ENCODE measurements around the gene SUMO3.
A peak's percentile ranks its signal among the peaks of the same experiment; 100 is the strongest.

SUMO3 gene

DNA sequence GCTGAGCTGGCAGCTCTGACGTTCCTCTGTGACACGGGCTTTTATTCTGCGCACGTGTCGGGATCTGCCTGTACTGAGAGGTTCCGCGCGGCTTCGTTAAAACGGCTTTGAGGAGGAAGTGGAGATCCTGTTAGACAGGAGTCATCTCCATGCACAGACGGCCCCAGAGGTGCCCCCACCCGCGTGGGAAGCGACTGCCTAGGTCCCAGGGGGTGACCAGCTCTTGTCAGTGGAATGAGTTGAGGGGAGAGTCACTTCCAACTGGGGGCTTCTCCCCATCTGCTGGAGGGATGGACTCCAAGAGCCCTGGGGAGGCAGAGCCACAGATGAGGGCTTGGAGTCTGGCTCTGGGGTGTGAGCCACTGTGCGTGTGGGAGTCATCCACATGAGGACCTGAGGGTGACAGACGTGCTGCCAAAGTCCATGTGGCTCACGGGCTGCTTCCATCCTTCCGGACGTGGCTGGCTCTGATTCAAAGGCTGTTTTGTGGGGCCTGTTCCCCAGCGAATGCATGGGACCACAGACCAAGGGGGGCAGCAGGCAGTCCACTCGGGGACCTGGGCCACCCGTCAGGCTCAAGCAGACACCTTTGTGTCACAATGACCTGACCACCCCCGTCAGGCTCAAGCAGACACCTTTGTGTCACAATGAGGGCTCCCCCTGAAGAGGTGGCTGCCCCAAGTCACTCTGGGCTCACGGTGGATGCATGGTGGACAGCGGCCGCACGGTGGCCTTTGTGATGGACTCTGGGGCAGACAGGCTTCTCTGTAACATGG is 28.8 kb upstream of the SUMO3 start:
- DNase-seq = peak; percentile 85

DNA sequence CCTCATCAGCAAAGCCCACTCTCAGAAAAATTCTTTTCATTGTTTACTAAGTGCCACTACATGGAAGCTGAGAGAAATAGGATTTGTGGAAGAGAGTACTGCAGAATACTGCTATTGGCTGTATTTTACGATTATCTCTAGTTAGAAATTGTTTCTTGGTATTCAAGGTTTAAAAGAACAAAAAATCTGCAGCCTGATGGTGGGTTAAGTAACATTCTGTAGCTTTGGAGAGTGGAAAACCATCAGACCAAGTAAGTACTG is 28.3 kb upstream of the SUMO3 start:
- DNase-seq = no peak

DNA sequence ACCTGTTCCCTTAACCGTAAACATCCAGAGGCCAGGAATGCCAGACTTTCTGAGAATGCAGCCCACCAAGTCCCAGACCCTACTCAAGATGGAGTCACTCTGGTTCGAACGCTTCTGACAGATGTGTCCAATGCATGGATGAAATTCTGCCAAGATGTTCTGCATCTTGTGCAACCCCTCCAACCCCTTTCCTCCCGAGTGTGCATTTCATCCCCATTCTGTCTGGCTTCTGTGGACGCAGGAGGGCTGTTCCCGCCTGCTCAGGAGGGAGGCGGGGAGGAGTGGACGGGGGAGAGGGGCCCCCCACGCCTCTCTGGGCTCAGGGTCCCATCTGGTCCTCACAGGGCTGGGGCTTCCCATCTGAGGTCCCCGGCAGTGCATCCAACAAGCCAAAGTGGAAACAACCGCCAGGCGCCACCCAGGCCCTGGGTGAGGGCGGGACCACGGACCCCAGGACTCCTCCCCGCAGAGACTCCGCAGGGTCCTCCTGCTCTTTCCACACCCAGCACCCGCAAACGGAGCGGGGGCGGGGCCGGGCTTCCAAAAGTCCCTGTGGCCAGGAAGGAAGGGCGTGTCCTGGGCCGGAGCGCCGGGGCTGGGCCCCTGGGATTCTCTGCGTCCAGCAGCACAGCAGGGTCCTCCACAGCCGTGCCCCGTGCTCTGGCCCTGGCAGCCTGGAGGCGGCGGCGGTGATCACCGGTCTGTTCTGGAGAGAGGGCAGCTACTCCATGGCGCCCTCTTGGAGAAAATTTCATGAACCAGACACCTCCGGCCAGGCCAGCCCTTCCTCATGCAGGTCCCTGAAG is 27.8 kb upstream of the SUMO3 start:
- DNase-seq = peak; percentile 77

DNA sequence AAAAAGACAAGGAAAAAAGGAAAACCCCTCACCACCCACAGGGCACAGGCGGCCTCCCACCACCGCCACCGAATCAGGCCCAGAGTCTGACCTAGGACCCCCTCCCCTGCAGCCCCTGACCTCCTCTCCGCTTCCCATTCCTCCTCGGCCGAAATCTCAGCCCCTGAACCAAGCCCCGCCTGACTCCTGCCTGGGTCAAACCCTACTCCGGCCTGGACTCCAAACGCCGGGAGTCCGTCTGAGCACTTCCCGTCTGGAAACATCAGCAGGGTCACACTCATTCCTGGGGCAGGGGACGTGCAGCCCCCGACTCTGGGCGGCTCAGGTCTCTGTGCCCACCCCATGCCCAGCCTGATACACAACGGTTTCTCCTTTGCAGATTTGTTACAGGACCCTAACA is 26.4 kb upstream of the SUMO3 start:
- DNase-seq = no peak

DNA sequence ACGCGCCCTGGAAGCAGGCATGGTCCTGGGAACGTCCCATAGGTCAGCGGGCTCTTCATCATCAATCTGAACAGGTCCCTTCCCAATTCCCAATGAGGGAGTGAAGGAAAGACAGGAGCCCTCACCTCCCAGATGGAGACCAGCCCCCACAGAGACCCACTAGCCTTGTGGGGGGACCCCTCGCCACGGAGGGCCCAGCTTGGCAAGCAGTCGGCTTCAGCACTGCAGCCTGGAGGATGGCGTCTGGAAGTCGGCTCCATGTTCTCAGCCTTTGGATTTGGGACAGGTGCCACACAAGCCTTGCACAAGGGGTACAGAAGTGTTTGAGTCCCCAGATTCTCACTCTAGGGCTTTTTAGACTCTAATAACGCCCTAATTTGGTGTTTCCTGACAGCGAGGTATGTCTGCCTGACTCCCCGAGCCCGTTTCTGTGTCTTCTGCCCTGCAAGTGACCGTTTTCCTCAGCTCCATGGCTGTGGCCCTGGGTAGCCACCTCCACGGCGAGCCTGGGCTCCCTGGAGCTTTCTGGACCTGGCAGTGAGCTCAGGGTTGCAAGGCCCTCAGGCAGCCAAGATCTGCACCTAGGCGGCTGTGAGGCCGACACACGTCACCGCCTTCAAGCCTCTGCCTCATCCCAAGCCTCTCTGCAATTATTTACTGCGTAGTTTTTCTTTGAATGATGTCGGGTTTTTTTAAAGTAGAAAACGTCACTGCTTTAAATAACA is 25.0 kb upstream of the SUMO3 start:
- DNase-seq = no peak

DNA sequence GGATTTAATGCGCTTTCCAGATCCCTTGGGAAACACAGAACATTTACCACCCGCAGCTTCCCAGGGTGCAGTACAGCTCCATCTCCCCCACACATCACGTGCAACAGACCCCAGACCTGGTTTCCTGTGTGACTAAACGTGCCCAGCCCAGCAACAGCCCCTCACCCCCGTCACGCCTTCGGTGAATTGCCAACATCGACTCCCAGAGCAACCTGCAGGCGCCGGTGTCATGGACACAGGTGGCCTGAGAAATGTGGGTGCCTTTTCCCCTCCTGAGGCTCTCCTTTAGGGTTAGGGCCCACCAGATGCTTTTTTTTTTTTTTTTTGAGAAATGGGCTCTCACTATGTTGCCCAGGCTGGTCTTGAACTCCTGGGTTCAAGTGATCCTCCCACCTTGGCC is 24.2 kb upstream of the SUMO3 start:
- no peak for DNase-seq

DNA sequence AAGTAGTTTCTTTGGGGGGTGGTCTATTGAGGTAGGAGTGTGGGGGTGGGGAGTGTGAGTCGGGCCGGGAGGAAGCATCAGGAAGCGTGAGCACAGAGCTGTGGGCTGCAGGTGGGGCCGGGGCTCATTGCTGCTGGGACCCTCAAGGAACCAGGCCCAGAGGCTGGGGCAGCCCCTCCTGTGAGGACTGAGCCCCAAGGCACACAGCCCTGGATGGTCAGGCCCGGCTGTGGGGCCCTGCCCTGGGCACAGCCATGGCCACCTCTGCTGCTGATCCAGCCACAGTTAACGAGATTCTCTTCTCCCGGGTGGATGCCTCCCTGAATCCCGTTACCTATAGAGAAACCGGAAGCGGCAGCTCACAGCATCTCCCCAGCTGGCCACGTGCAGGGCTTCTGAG is 22.9 kb upstream of the SUMO3 start:
- DNase-seq = no peak

DNA sequence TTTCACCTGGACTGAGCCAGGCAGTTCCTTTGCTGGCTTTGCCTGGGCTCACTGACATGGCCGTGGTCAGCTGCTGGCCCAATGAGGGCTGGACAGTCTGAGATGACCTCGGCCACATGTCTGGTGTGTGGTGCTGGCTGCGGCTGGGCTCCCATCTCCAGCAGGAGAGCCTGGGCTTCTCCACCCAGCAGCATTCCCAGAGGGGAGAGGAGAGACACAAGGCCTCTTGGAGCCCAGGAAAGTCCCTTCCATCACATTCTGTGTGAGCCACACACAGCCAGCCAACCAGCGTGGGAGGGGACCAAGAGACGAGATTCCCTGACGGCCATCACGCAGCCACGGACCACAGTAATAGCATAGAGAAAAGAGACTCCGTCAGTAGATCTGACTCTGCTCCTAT is 21.1 kb upstream of the SUMO3 start:
- no peak for DNase-seq

DNA sequence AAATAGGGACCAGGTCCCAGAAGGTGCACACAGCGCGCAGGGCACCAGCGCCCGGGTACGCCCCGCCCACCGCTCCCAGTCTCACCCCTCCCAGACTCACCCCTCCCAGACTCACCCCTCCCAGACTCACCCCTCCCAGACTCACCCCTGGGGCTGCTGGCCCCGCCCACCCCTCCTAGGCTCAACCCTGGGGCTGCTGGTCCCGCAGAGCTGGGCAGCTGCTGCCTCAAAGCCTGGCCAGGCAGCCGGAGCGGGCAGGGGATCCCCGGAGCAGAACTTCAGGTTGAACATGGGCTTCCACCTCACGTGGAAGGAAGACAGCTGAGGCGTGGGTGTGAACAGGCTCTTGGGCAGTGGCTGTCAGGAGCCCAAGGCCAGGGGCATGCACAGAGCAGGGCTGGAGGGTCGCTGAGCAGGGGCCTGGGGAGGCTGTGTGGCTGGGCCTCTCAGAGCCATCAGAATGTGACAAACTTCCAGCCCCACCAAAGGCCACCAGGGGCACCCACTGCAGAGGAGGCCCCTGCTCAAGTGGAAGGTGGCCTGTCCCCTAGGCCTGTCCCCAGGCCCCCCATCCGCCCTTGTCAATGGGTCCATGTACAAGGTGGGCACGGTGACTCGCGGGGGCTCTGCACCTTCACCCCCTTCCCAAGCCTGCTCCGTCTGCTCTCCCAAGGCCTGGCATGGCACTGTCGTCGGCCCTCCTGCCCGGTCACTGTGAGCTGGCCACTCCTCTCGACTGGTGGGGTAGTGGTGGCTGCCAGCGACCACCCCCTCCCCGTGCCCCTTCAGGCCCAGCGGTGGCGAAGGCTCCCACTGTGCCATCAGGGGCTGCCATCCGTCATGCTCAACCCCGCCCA is 20.4 kb upstream of the SUMO3 start:
- DNase-seq = no peak

DNA sequence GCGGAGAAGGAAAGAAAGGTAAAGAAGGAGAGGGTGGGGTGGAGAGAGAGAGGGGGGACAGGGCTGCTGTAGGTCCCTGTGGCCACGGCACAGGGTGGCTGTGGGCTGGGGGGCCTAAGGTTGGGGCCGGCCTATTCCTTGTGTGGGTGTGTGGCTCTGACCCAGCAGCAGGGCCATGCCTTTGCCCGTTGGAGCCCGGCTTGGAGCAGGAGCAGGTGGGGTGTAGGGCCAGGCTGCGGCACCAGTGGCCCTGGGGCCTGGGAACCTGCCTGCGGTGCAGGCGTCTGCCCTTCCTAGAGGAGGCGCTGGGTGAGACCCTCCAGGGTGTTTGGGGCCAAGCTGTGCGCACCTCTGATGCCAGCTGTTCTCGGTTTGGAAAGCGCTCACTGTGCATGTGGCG is 19.7 kb upstream of the SUMO3 start:
- DNase-seq = no peak

DNA sequence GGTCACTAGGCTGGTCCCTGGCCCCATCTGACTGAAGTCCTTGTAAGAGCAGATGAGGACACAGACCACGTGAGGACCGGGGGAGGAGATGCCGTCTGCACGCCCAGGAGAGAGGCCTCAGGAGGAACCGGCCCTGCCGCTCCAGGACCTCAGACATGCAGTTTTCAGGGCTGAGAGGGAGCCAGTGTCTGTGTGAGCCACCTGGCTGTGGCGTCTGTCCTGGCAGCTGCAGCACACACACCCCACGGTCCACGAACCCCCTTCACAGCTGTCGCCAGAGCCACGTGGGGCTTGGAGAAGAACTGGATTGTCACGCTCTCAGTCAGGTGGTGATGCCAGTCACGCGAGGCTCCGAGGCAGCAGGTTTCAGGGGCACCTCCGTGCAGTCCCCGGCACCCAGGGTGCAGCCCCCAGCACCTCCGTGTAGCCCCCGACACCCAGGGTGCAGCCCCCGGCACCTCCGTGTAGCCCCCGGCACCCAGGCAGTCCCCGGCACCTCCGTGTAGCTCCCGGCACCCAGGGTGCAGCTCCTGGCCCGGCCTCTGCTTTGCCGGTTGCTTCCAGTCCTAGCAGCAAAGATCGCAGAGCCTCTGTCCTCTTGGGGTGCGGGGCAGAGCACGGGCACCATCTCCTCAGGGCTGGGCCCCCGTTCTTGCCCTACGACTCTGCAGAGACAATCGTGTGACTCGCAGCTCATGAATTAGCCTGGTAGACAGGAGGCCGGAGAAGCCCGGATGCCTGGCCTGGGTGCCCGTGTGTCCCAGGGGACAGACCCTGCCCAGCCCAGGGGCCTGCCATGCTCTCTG is 19.0 kb upstream of the SUMO3 start:
- peak; percentile 47 for DNase-seq

DNA sequence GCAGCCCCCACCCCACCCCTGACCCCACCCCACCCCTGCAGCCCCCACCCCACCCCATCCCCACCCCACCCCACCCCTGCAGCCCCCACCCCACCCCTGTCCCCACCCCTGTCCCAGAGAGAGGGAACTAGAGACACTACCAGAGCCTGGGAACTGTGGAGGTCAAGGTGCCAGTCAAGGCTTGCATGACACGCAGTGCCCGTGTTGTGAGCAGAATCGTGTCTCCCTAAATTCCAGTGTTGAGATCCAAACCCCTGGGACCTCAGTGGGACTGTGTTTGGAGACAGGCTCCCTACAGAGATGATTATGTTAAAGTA is 18.4 kb upstream of the SUMO3 start:
- no peak for DNase-seq

DNA sequence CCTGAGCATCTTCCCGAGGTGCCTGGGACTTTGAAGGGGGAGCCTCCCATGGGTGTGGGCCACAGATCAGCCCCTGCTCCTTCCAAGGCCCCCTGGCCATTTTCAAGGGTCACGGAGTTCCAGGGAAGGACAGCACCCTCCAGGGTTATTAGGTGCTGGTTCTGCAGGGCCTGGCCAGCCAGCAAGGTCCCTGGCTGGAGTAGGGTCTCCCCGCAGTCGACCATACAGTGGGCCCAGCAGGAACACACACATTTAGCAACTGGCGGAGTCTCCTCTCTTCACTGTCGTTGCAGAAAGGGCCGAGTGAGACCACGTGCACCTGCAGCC is 17.7 kb upstream of the SUMO3 start:
- DNase-seq = no peak

DNA sequence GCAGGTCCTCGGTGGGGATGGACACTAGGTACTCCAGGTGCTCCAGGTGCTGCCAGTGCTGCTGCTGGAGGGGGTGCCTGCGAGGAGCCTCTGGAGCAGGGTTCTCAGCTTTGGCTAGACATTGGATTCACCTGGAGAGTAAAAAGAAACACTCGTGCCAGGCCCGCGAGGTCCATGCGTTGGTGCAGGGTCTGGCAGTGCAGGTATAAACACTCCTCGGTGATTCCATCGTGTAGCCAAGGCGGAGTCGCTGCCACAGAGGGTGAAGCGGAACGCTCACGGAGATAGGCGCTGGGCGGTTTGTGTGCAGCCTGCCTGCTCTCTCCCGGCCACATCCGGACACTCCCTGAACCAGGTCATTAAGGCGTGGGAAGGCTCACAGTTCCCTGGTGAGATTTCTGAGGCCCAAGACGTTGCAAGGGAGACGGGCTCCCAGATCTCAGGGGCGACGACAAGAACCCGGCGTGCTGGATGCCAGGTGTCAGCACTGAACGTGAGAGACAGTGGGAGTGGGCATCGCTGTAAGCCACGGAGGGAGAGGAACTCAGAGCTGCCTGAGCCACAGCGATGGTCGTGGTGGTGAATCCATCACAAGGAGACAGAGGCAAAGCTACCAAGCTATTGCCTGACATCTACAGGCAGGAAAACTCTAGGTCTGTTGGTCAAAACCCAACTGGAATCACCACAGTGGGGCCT is 17.2 kb upstream of the SUMO3 start:
- DNase-seq = no peak

DNA sequence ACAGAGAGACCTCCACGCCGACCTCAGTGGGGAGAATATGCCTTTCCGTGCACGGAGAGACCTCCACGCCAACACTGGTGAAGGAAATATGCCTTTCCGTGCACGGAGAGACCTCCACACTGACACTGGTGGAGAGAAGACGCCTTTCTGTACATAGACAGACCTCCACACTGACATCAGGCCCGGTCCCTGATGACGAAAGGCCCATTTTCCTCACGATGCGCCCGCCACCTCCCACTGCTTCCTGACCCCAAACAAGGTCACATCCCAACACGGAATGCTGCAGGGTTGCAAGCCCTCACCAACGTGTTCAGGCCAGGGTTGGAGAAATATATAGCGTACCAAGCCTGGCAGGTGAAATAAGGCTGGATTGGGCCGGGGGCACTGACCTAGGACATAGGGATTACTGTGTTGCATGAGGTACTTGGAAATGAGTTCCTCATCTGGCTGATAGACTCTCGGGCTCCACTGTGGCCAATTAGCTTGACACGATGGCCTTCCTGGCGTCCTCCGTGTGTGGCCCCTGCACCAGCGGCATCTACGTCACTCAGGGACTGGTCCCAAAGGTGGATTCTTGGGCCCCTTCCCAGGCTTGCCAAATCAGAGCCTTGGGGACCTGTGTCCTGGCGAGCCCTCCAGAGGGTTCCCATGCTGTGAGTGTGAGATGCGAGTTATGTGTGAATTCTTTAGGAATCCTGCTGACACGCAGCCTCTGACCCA is 16.5 kb upstream of the SUMO3 start:
- DNase-seq = no peak

DNA sequence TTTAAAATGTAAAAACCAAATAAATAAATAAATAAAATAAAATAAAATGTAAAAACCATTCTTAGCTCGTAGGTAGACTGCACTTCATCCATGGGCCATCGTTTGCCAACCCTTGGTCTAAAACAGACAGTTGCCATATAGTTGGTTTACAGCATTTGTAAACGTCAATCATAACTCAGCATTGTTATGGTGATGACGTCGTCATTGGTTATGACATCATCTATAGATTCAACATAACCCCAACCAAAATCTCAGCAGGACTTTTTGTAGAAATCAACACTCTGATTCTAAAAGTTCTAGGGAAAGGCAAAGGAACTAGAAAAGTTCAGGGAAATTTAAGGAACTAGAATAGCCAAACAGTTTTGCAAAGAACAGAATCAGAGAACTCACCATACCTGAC is 15.8 kb upstream of the SUMO3 start:
- DNase-seq = no peak

DNA sequence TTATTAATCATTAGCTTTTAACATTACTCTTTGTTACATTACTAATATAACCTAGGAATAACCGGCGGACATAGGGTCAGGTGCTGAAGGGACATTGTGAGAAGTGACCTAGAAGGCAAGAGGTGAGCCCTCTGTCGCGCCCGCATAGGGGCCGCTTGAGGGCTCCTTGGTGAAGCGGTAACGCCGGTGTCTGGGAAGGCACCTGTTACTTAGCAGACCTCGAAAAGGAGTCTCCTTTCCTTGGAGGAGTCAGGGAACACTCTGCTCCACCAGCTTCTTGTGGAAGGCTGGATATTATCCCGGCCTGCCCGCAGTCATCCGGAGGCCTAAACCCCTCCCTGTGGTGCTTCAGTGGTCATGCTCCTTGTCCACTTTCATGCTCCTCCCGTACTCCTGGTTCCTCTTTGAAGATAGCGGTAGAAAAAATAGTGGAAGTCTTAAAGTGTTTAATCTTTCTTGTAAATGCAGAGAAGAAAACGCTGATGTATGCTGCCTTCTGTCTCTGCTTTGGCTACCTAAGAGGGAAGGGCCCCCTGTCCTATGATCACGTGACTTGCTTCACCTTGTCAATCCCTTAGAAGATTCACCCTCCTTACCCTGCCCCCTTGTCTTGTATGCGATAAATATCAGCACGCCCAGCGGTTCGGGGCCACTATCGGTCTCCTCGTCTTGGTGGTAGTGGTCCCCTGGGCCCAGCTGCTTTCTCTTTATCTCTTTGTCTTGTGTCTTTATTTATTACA is 14.8 kb upstream of the SUMO3 start:
- peak; percentile 34 for DNase-seq

DNA sequence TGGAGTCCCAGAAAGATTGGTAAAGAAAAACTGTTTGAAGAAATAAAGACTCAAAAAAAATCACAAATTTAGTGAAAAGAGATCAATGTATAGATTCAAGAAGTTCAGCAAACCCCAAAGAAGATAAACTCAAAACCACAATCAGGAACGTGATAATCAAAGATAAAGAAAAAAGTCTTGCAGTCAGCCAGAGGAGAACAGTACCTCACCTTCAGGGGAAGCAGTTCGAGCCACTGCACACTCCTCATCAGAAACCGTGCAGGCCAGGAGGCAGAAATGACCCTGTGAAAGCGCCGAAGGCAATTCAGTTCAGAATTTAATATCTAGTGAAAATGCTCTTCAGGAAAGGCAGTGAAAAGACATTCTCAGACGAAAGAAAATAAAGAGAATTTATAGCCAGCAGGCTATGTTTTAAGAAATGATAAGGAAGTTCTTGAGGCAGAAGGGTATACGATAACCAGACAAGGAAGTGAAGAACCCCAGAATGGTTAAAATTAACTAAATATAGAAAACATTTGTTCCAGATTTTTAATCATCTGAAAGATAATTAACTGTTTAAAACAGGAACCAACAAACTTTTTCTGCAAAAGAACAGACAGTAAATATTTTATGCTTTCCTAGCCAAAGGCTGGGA is 13.5 kb upstream of the SUMO3 start:
- DNase-seq = no peak

DNA sequence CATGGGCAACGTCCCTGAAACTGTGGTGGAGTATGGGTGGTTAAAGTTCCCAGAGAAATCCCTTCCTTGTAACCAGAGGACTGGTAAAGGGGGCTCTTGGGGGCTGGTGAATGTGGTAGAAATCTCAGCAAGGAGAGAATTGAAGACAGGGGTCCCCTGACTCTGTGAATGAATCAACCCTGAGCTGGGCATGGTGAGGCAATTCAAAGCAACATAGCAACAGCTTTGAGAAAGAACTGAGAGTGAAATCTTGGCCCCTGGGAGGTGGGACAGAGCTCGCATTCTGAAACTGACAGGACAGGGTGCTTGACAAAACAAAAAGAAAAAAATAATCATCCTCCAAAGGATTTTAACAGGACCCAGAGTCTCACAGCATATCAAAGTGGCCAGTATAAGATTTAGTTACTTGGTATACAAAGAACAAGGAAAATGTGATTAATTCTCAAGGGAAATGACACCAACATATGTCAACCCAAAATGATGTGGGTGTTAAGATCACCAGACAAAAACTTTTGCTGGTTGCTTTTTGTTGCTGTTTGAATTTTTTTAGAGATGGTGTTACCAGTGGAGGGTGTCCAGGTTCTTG is 11.7 kb upstream of the SUMO3 start:
- DNase-seq = no peak

Data from MV-4-11 (cell line).